NCI-H2029 treated with DMSO at 0.1 percent for 48 hours (cell line): Measurements from ENCODE around the gene SRSF10.
A peak's percentile ranks its signal among the peaks of the same experiment; 100 is the strongest.
"Not testable (repeated sequence)": the region's sequence is repeated elsewhere in the genome, so short reads cannot be mapped to it uniquely, and the experiment has no call there.

Experiments
- DNase-seq: peaks from one replicate; lab custom pipeline; 2025; lab: John Stamatoyannopoulos, UW

SRSF10 gene

DNA sequence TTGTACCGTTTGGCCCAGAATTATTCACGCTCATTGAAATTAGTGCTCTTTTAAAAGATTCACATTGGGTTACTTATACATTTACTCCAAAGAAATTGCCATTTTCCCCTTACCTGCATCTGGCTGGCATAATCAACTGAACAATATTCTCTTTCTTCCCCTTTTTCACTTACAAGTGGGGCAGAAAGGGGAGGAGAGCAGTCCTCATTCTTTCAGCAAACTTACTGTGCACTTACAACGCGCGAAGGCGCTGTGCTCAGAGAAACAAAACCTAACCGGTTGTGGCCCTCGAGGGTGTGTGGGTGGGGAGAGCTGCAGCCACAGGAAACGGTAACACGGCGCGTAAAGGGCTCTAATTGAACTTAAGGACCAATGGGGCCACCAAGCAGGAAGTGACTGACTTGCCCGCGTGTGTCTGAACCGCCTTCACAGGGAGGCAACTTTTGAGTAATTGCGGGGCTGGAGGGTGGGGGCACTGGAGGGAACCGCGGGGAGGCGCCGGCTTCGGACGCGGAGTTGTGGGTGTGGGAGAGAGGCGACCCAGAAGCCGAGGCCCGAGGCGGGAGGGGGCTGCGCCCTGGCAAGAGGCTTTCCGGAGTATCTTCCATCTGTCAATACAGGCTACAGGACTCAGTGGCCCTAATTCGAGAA, 21.2 kb downstream of the SRSF10 start:
- peak; percentile 70 for DNase-seq

DNA sequence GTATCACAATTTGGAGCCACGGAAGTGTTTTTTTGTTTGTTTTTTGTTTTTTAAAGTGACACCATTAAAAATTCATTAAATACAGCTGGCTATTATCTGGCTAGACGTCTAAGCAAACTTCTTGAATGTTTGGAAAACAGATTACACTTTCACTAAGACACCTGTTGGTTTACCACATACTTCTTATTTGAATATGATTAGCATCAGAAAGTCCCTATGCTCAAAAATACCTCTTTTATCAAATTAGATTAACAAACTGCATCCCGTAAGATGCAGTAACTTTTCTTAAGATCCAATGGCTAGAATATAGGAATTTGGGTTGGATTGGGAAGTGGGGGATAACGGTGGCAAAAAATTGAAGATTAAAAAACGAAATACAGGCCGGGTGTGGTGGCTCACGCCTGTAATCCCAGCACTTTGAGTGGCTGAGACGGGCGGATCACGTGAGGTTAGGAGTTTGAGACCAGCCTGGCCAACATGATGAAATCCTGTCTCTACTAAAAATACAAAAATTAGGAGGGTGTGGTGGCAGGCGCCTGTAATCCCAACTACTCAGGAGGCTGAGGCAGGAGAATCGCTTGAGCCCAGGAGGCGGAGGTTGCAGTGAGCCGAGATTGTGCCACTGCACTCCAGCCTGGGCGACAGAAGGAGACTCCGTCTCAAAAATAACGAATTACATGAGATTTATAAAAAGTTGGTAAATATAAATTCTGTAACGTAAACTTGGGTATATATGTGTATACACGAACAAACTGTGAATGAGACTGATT, 21.9 kb downstream of the SRSF10 start:
- DNase-seq, result not testable (repeated sequence)

- DNase-seq, result no peak
Observed at GRCh38 chr1:23957096-23957495, 23.0 kb downstream of the SRSF10 start.

- no peak for DNase-seq
Observed at GRCh38 chr1:23953020-23953419, 27.1 kb downstream of the SRSF10 start.

- DNase-seq, result no peak
Observed at GRCh38 chr1:23947366-23947765, 32.8 kb downstream of the SRSF10 start.

DNA sequence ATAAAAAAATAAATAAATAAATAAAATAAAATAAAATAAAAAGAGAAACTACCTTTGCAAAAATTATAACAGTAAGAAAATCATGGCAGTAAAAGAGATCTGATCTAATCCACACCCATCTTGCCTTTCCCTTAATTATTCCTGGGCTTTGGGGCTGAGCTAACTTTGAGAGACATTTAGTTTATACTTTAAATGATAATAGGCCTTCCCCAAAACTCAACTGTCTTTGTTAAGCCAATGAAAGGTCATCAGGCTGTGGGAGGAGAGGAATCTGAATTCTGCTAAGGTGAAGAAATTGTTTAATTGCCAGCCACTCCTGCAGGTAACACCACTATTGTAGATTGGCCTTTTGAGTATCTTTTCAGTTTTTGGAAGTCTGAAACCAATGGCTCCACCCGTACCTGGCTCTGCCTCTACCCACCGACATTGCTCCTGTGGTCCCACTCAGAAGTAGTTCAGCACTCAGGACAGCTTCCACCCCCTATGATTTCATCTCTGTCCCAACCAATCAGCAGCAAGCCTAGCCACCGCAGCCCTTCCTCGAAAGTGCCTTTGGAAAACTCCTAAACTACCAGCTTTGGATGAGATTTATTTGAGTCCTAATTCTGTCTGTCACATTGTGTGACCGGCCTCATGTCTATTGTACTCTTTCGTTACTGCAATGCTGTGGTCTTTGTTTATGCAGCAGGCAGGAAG, 43.5 kb downstream of the SRSF10 start:
- DNase-seq, result no peak

GRCh38 chr1:23931491-23931880, 48.6 kb downstream of the SRSF10 start:
- DNase-seq, result no peak

GRCh38 chr1:23930861-23931490, 49.2 kb downstream of the SRSF10 start:
- DNase-seq, result no peak

DNA sequence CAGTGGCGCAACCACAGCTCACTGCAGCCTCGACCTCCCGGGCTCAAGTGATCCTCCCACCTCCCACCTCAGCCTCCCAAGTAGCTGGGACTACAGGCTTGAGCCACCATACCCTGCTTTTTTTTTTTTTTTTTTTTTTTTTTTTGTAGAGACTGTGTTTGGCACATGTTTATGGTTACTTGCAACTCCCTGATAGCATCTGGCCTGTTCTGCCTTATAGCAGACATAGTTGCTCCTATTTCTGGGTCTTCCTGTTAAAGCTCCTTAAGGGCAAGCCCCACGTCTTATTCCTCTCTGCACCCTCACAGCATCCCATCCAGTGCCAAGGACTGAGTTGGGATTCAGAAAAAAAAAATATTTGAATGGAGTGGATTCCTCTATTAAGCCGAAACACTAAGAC, 49.9 kb downstream of the SRSF10 start:
- DNase-seq, result no peak

GRCh38 chr1:23928789-23929188, 51.3 kb downstream of the SRSF10 start:
- DNase-seq, result no peak

DNA sequence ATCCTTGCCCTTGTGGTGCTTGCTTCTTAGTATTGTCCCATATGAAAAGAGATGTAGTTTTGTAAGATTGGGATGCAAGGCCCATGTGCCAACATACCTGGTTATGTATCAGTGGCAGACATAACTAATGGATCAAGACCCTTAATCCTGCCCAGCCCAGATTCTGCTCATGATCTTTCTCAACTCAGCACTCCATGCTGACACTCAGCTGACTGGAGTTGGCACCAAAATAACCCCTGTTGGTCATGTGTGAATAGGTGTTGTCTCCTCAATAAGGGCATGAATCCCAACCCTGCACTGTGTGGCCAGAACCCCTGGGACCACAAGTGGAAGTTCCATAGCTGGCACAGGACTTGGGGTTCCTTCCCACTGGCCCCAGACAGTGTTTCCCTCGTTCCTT, 53.0 kb downstream of the SRSF10 start:
- DNase-seq, result no peak

DNA sequence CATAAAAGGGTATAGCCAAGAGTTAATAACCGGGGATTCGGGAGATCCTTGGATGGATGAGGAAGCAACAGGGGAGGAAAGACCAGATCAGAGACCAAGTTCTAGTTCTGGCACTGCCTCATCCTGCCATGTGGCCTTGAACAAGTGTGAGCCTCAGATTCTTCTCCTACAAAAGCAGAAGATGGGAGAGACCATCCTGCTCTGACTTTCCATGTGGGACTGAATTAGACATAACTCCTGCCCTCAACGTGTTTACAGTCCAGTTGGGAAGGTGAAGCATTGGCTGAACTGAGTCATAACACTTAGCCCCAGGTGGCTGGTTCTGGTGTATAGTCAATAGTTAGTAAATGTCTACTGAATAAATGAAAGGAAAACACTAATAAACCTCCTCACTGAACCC, 54.8 kb downstream of the SRSF10 start:
- no peak for DNase-seq

GRCh38 chr1:23924601-23925000, 55.5 kb downstream of the SRSF10 start:
- no peak for DNase-seq

DNA sequence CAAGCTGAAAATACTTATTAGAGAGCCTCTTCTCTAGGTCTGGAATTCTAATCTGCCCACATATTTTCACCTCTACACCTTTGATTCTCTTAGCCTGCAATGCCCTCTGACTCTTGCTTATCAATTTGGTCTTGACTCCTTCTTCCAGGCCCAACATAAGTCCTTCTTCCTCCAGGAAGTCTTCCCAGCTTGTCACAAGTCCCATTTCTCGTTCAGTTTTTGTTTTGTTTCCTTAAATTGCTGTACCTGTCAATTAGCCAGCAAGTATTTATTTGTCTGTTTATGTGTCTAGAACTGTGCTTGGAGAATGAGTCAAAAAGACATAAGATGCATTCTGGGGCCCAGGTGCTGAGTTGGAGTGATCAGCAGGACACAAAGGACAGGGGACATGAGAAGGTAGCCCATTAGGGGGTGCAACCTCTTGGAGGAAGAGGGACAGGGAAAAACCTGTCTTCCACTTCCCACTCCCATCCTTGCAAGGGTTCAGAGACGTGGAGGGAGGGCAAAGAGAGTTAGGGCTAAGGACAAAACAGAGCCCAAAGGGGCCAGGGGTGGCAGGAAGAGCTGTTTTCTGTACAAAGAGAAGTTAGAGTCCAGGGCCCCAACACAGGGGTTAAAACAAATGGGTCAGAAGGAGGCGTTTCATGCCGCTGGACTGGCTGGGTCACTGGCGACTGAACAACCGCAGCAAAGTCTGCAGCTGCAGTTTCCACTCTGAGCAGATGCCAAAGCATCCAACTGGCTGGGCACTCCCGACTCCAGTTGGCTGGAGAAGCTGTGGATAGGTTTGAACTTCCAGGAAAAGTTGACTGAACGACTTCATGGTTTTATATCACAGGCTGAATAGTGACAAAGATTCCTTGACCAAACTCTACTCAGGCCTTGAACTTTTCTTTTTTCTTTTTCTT, 56.3 kb downstream of the SRSF10 start:
- no peak for DNase-seq

DNA sequence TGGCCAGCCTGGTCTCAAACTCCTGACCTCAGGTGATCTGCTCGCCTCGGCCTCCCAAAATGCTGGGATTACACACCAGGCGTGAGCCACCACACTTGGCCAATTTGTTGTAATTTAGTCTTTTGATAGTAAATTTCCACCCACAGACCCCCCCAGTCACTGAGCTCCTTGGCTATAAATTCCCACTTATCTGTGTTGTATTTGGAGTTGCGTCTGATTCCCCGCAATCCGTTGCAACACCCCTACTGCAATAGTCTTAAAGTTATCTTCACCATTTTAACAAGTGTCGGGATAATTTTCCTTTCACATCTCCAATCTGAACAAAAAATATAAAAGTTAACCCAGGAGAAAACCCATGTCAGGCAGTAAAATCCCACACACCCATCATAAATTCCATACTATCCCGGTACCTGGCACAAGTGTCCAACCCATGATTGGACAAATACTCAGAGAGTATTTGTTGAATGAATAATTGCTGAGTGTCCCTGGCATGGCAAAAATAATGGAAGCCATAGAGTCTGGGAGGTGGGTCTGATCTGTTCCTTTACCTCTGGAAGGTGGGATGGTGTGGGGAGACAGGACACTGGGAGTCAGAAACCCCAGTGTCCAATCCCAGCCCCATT, 57.7 kb downstream of the SRSF10 start:
- DNase-seq, result no peak

DNA sequence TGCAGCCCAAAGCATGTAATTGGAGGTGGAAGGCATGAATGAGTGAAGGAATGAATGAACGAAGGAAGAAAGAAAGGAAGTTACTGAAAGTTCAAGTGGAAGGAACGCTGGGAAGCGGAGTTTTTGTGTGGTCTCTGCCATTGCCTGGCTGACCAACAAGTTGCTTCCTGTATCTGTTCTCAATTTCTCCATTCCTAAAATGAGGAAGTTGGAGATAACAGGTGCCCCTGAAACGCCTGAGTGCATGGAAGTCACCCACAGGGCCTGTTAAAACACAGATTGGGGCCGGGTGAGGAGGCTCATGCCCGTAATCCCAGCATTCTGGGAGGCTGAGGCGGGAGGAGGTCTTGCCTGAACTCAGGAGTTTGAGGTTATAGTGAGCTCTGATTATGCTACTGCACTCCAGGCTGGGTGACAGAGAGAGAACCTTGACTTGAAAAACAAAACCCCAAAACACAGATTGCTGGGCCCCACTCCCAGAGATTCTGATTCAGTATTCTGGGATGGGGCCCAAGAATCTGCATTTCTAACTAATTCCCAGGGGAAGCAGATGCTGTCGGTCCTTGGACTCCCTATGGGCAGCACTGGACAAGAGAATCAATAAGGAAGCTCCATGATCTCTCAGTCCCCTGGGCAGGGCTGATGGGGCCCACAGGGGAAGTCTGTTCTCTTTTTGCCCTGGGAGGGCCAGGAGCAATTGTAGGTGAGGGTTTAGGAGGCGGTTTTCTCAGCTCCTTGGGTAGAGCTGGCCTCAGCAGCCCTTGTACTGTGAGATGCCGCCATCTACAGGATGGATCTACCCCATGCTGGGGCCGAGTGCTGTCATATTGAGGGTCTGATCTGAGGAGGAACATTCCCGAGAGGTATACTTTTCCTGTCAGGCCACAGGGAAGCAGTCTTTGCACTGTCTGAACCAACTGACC, 63.7 kb downstream of the SRSF10 start:
- peak; percentile 5 for DNase-seq

DNA sequence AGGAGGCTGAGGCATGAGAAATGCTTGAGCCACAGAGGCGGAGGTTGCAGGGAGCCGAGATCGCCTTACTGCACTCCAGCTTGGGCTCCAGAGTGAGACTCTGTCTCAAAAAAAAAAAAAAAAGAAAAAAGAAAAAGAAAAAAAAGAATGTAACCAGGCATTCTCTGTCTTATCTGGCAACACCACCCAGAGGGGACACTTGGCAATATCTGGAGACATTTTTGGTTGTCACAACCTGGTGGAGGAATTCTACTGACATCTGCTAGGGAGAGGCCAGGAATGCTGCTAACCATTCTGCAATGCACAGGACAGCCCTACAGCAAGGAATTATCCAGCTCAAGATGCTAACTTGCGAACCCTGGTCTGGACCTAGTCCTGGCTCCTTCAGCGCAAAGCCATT, 64.7 kb downstream of the SRSF10 start:
- no peak for DNase-seq

DNA sequence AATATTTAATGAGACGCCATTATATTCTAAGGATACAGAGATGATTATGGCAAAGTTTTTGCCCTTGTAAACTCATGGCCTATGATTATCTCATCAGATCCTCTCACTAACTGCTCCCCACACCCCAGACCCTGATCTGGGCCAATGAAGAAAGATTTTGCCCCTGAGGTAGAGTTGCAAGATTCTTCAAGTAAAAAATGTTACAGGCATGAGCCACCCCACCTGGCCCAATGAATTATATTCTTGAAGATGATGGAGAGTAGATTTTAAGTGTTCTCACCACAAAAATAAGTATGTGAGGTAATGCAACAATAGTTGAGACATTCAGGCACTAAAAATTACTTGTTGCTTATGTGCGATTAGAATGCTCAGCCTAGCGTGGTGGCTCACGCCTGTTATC, 65.2 kb downstream of the SRSF10 start:
- no peak for DNase-seq
